ENCODE measurements around the gene DGCR6L. TPM values are rescaled to one million over a fixed set of nuclear protein-coding genes. Genes with fewer than 3 reads are reported as not detected.

DGCR6L gene
- total RNA-seq, 1 experiment from 2014 or later, result 68.5 TPM

- TF ChIP-seq IRF1 (CRISPR knock-in tag; IDR thresholded peaks at IDR 0.05), result no peak
- TF ChIP-seq ARID4B (CRISPR knock-in tag; IDR thresholded peaks at IDR 0.05; ENCODE audit: borderline replicate concordance), result 0 out of 2 replicates have a peak, but pooled peaks have one; percentile 3
- TF ChIP-seq ATF1 (CRISPR knock-in tag; IDR thresholded peaks at IDR 0.05), result no peak
- no peak for TF ChIP-seq ZNF396 (CRISPR knock-in tag; IDR thresholded peaks at IDR 0.05; ENCODE audit: borderline replicate concordance)
- no peak for TF ChIP-seq NFE2L1 (CRISPR knock-in tag; IDR thresholded peaks at IDR 0.05)
- 0 out of 2 replicates have a peak, but pooled peaks have one; percentile 50 for TF ChIP-seq ZBTB43 (CRISPR knock-in tag; IDR thresholded peaks at IDR 0.05)
- no peak for TF ChIP-seq CREM (CRISPR knock-in tag; IDR thresholded peaks at IDR 0.05)
- TF ChIP-seq SMAD3 (CRISPR knock-in tag; IDR thresholded peaks at IDR 0.05; ENCODE audit: borderline replicate concordance), result no peak
- TF ChIP-seq CTCF (IDR thresholded peaks at IDR 0.05), result no peak
- no peak for TF ChIP-seq MLX (CRISPR knock-in tag; IDR thresholded peaks at IDR 0.05)
- TF ChIP-seq PRDM15 (CRISPR knock-in tag; IDR thresholded peaks at IDR 0.05), result no peak
- TF ChIP-seq CDX4 (CRISPR knock-in tag; IDR thresholded peaks at IDR 0.05; ENCODE audit: borderline replicate concordance), result no peak
- TF ChIP-seq E2F4 (CRISPR knock-in tag; IDR thresholded peaks at IDR 0.05; ENCODE audit: borderline replicate concordance, low read depth), result no peak
- no peak for TF ChIP-seq ZNF532 (CRISPR knock-in tag; IDR thresholded peaks at IDR 0.05; ENCODE audit: borderline replicate concordance)
- TF ChIP-seq CBFB (CRISPR knock-in tag; IDR thresholded peaks at IDR 0.05; ENCODE audit: low read depth), result no peak
- no peak for TF ChIP-seq NR2C2 (CRISPR knock-in tag; IDR thresholded peaks at IDR 0.05)
- peak; percentile 73 for TF ChIP-seq SP1 (CRISPR knock-in tag; conservative IDR thresholded peaks at IDR 0.05)
Observed at GRCh38 chr22:20298803-20299745, 20.8 kb downstream of the DGCR6L start (continued).

Measured in WTC11 (cell line).